Kidney tubule cell (primary cell): ENCODE results near the gene S1PR4.
"Not testable (repeated sequence)": the region's sequence is repeated elsewhere in the genome, so short reads cannot be mapped to it uniquely, and the experiment has no call there.

Source experiments
- DNase-seq: peaks from one replicate; pipeline ENCODE4 v3.0.0-alpha.2; 2018; ENCODE audit warnings: low spot score

The S1PR4 gene

GRCh38 chr19:3153286-3154230, 25.0 kb upstream of the S1PR4 start:
- no peak for DNase-seq

- DNase-seq, result not testable (repeated sequence)
Observed at GRCh38 chr19:3154447-3154846, 24.1 kb upstream of the S1PR4 start.

- DNase-seq, result peak; percentile 84
Observed at GRCh38 chr19:3154957-3155736, 23.4 kb upstream of the S1PR4 start.

- DNase-seq, result no peak
Observed at GRCh38 chr19:3157096-3157845, 21.3 kb upstream of the S1PR4 start.

GRCh38 chr19:3159565-3159964, 19.0 kb upstream of the S1PR4 start:
- DNase-seq, result no peak

- no peak for DNase-seq
Observed at GRCh38 chr19:3160219-3160618, 18.4 kb upstream of the S1PR4 start.

- peak; percentile 35 for DNase-seq
Observed at GRCh38 chr19:3161453-3161852, 17.1 kb upstream of the S1PR4 start.

- no peak for DNase-seq
Observed at GRCh38 chr19:3162418-3163229, 15.9 kb upstream of the S1PR4 start.

GRCh38 chr19:3163230-3163886, 15.2 kb upstream of the S1PR4 start:
- peak; percentile 58 for DNase-seq

- DNase-seq, result no peak
Observed at GRCh38 chr19:3163943-3164342, 14.6 kb upstream of the S1PR4 start.

- DNase-seq, result no peak
Observed at GRCh38 chr19:3167533-3168272, 10.9 kb upstream of the S1PR4 start.

- peak; percentile 69 for DNase-seq
Observed at GRCh38 chr19:3171894-3172672, 6.5 kb upstream of the S1PR4 start.

GRCh38 chr19:3172673-3173000, 5.9 kb upstream of the S1PR4 start:
- DNase-seq, result not testable (repeated sequence)

GRCh38 chr19:3175781-3176714, 2.5 kb upstream of the S1PR4 start:
- peak; percentile 85 for DNase-seq

GRCh38 chr19:3176715-3177501, 1.7 kb upstream of the S1PR4 start:
- peak; percentile 83 for DNase-seq

- DNase-seq, result no peak
Observed at GRCh38 chr19:3178973-3179738, 587 bp downstream of the S1PR4 start.
